GM19351 (cell line): Measurements from ENCODE around the gene GIT1.
A peak's percentile ranks its signal among the peaks of the same experiment; 100 is the strongest.
"Not testable (repeated sequence)": the region's sequence is repeated elsewhere in the genome, so short reads cannot be mapped to it uniquely, and the experiment has no call there.

Experiments
- ATAC-seq: cut with Tn5 transposase; IDR thresholded peaks from one replicate; pipeline ENCODE4 v1.9.1; 2021; ENCODE audit warnings: mild to moderate bottlenecking, moderate library complexity; ENCODE audit not compliant: unreplicated experiment

GIT1 gene

DNA sequence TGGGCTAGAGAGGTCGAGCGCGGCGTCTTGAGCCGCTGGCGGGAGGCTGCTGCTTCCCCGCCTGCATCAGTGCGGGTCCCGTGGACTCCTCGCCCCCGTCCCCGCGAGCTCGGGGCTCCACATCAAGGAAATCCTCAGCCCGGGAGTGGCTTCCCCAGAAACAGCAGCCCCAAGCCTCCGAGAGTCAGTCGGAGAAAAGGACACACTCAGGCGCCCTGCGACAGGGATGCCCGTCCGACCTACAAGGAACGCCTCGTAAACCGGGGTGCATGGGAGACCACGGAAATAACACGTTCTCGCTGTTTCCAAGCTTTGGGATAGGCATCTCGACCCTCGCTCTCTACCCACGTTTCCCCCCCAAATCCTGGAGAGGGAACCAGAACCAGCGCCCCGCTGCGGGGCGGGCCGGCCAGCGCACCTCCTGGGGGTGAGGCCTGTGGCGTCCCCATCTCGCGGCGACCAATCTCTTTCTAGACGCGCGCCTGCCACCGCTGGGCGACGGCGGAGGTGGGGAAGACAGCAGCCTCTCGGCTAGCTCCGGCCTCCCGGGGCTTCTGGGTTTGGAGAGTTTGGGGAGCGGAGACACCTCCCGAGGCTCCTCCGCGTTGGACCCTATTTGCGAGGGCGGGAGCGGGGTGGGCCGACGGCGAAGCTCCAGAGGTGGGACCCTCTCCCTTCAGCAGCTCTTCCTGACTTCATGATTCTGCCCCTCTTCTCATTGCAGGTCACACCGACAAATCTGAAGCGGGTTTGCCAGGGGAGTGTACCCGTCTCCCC, 21.7 kb downstream of the GIT1 start:
- peak; percentile 40 for ATAC-seq

DNA sequence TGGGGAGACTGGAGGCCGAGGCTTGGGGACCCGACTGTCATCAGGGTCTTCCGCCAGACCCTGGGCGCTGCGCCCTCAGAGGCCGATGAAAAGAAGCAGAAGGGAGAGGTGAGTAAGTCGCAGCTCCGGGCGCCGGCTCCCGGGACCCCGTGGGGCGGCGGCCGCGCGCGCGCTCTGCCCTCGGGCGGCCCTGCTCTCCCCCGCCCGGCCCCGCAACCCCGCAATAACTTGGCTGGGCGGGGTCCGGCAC, 22.2 kb downstream of the GIT1 start:
- no peak for ATAC-seq

DNA sequence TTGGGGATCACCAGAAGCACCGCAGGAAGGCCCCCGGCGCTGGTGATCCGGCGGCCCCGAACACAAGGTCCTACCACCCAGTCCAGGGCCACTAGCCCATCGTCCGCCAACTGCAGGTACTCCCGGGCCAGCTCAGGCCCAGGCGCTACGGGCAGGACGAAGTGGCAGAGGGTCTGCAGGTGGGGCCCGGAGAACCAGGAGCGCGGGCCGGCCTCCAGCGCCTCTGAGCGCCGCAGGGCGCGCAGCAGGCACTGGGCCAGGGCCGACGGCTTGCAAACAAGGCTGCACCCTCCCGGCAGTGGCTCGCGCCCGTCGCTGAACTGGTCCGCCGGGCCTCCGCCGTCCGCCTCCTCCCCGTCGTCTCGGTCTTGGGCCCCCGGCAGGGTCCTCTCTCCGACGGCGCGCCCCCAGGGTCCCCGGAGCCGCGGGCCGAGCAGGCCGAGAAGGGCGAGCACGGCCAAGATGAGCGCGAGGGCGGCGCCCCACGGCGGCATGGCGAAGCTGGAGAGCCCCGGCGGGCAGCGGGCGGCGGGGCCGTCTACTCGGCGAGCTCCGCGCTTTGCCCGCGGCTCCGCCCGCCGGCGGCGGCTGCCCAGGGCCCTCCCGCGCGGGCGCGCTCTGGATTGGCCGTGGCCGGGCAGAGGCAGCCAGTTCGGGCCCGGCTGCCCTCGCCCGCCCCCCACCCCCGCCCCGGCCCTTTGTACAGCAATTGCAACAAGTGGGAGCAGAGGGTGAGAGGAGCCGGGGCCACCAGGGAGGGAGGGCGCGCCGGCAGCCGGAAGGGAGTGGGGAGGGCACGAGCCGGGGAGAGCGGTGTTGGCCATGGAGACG, 22.8 kb downstream of the GIT1 start, which contains the start of gene ABHD15:
Gene ABHD15 (minus strand): TSS at position 565 of the 831 bp plus-strand sequence. CDS start 71 bp downstream, at position 494.
- ATAC-seq: no peak

DNA sequence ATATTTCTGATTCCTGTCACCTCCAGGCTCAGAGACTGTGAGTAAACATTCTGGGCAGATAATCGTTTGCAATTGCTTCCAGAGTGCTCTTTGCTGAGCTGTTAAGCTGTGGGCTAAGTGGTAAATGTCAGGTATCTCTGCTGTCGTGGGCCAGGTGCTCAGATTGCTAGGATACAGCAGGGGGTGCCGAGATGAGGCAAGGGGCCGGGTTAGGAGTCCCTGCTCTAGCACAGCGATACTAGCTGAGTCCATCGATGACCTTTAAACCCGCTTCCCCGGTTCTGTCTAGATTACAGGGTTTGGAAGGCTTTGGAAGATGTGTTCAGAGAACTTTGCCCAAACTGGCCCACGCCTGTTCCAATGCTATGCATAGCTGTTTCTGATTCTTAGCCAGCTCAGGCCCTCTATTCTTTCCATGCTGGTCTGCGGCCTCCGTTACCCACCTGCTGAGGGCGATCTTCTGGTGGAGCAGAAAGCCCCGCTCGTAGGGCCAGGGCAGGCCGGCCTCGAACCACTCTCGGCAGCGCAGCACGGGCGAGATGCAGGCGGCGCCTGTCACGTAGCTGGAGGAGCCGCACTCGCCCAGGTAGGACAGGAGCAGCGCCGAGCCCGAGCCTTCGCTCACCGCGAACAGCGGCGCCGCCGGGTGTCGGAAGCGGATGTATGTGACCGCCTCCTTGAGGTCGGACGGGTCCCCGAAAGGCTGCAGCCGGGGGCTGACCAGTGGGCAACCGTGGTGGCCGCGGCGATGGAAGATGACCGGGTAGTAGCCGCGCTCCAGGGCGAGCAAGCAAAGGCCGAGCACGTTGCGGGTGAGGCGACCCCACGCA, 23.6 kb downstream of the GIT1 start:
- ATAC-seq: no peak

DNA sequence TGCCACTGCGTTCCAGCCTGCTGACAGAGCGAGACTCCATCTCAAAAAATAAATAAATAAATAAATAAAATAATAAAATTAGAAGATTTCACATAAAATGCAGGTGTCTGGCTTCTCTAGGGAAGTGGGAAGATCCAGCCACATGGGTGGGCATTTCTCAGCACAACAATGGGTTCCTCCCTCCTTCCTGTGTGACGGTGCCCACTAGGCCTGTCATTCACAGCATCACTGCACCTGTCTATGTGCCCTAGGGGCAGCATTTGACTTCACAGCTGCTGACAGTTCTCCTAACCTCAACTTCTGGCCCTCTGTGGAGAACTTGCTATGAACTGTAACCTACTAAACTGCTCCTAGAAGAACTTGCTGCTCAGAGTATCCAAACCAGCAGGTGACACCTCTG, 25.6 kb downstream of the GIT1 start:
- no peak for ATAC-seq

DNA sequence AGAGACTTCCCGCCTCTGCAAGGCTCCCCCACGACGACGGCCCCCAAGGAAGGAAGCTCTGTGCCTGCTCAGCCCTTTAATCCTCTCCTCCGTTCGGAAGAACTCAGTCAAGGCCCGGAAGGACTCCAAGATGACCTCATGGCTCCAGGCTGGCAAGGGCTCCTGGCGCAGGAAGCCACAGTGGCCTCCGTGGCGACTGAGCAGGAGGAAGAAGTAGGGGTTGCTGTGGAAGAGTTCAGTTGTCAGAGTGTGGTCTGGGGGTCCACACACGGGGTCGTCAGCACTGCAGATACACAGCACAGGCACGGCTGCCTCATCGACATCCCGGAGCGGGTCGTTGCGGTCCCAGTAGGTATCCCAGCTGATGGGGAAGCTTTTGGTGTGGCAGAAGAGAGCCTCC, 26.8 kb downstream of the GIT1 start:
- ATAC-seq: no peak

DNA sequence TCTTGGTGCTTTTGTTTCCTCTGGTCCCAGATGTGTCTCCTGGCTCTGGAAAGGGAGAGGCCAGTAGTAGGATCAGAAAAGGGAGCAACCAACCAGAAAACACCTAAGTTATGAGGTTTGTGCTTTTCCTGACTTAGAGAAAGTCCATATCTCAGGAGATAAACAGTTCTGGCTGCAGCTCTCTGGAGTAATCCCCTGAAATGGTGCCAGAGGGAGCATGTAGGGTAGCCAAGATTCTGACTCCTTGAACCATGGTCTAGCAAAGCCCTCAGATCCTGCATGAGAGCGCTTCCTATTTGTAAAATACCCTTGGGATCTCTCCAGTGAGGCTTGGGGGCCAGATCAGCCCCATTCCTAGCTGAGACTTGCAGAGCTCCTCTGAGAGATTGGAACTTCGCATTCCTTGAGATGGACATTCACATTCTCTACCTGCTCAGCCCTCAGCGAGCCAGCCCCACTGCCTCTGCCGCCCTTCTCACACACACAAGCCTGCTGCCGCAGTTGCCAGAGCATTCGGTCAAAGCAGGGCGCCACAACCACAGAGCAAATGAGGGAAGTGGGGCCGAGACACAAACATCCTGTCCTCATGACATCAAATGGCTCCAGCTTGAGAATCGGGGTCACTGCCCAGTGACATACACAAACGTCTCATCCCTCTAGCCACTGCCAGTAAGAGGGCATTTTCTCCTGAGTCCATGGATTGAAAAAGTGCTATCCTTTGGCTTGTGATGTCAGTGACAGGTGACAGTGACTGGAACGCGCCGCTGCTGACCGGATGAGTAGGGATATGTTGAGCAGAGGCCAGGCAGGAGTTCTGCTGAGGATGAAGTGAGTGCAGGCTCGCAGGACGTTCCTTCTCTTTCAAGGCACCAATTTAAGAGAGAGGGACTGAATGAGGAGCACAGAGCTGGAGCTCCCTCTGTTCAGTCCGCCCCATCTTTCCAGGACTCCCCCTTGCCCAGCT, 27.6 kb downstream of the GIT1 start:
- no peak for ATAC-seq

DNA sequence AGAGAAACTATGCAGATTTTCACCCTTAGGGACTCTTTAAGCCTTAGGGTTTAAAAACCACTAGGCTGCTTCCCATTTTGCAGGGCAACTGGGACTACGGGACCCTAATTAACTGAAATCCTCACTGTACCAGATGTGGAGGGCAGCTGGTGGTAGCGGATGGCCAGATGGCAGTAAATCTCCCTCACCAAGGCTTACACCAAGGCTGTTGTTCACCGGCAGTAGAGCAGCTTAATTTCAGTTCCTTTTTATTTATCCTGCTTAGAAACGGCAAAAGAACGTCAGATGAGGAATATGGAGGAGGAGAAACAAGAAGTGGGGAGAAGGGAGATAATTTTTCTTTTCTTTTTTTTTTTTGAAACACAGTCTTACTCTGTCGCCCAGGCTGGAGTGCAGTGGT, 29.1 kb downstream of the GIT1 start:
- no peak for ATAC-seq

DNA sequence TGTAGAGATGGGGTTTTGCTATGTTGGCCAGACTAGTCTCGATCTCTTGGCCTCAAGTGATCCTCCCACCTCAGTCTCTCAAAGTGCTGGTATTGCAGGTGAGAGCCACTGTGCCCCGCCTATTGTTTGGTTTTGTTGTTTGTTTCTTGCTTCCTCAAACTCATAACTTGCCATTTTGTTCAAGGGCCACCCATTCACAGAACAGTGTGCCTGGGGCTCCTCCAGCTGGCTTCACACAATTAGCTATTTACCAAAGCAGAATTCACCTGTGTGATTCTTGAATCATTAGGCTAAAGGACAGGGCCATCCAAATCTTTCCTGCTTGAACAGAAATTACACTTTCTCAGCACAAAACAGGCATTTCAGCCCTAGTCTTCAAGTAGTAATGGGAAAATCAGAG, 29.8 kb downstream of the GIT1 start:
- no peak for ATAC-seq

DNA sequence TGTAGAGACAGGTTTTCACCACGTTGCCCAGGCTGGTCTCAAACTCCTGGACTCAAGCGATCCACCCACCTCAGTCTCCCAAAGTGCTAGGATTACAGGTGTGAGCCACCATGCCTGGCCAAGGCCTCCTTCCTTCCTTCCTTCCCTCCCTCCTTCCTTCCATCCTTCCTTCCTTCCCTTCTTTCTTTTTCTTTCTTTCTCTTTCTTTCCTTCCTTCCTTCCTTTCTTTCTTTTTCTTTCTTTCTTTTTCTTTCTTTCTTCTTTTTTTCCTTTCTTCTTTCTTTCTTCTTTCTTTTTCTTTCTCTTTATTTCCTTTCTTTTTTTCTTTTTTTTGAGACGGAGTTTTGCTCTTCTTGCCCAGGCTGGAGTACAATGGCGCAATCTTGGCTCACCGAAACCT, 31.3 kb downstream of the GIT1 start:
- ATAC-seq: not testable (repeated sequence)

DNA sequence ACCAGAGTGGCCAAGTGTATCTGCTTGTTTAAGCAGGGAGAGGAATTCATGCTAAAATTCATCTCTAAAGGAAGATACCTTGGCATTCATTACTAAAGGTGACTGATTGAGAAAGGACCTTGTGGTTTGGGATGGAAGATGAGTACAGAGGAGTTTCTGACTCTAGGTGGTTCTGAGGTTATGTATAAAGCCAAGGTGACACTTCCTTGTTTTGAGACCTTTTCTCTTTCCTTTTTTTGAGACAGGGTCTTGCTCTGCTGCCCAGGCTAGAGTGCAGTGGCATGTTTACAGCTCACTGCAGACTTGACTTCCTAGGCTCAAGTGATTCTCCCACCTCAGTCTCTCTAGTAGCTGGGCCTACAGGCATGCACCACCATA, 31.7 kb downstream of the GIT1 start:
- ATAC-seq: no peak

DNA sequence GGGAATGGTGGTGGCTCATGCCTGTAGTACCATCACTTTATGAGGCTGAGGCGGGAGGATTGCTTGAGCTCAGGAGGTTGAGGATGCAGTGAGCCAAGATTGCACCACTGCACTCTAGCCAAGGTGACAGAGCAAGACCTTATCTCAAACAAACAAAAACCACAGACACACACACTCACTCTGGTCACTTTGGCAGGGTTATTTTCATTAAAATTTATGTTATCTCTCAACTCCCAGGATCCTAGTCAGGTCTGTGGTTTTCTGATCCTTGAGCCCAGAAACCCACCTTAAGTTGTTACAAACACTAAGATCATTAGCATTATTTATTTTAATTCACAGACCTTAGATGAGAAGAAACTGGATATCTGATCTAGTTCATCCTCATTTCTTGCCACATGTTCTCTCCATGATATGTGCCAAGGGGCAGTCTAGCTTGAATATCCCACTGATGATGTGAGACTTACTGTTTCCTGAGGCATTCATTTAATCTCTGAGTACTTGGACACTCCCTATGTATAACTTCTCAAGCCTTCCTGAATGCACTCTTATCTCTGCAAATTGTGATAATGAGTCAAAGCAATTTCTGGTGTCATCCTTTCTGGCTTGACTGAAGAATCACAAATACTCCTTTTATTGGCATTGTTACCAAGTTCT, 32.2 kb downstream of the GIT1 start:
- ATAC-seq: no peak

DNA sequence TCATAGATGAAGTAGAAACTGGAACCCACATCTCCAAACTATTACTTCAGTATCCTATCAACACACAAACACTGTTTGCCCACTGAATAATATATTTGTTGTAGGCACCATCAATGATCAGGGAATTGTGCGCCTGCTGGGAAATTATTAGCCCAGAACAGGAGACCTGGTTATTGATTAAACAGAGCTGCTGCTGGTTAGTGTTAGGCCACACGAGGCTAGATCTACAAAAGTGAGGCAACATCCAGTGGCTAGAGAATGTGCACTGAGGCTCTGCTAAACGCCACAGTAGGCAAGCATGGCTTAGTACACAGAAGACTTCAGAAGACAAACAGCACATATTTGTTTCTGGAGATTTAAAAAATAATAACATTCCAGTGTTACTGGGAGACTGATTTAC, 33.6 kb downstream of the GIT1 start:
- no peak for ATAC-seq

DNA sequence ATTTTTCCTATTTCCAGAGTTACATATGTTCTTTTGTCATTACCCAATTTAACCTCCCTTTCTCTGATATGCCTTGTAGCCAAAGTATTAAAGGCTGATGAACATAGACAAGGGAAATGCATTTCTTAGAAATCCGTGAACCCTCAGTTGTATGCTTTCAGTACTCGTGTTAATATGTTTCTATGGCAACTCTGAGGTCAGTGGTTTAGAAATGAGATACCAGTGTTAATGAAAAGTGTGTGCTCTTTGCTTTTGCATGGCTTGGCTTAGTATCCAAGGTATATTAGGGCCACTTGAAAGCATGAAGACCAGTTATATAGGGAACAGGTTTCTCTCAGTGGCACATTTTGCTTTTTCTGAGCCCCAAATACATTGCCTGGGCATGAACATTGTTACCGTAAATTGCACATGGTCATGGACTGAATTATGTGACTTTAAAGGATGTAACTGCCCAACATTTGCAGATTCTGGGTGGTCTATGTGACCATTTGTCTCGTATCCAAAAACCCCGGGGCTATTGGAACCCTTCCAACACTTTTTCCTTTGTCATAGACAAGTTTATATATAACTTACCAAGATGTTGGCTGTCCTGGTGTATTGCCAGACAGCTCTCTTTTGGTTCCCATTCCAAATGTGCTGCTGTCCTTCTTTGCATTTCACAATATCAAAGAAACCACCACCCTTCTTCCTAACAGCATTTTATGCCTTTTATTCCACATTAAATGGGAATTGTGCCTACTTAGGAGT, 40.1 kb downstream of the GIT1 start:
- ATAC-seq: no peak

DNA sequence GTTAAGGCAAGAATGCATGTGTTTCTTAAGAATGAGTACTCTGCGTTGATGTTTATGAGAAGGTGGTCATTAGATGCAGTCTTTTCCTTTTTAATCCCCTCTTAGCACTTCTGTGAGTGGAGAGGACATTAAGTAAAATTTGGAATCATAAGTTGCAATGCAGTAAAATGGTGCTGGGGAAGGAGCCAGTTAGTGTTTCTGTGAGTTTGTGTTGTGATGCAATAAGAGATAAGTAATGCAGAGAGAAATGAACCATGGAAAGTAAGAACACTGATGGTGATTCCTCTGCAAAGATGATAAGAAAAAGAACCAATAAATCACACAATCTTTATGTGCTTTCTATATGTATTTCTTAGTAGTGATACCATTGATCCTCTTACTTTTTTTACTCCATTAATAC, 42.6 kb downstream of the GIT1 start:
- ATAC-seq: no peak

DNA sequence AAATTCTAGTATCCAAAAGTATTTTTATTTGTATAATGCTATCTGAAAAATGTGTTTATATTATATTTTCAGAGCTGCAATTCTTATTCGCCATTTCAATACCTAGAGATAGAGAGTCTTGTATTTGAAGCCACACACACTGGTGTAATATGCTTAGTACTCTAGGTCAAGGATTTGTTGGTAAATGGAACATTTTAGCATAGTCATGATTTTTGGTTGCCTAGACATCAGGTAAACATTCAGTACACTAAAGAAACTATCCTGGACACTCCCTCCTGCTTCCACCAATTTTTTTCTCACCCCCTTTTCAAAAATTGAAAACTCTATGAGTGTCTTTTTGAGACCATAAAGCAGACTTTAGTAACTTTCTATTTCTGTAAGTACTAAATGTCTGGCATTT, 43.4 kb downstream of the GIT1 start:
- no peak for ATAC-seq

DNA sequence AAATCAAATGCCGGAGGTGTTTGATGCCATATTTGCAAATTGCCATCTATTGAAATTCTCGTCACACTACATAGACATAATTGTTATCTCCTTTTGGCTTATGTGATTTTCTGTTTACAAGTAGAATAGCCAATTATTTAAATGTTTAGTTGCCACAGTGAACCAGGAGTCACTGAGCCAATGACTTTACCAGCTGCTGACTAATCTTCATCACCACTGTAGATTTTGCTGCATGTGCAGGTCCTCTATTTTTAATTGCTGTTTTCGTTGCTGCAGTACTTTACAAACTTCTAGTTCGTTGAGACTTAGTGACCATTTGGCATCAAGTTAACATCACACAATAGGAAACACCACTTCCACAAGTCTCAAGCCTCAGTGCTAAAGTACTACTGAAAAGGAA, 45.4 kb downstream of the GIT1 start:
- no peak for ATAC-seq

DNA sequence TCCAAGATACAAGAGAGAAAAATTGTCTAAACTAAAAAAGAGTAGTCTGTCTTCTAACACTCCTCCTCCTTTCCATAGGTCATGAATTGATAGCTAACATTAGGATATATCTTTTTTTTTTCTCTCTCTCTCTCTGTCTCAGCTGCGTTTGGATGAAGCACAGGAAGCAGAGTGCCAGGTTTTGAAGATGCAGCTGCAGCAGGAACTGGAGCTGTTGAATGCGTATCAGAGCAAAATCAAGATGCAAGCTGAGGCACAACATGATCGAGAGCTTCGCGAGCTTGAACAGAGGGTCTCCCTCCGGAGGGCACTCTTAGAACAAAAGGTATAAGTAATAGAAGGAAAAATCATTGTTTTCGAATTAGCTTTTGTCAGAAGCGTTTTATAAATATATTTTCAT, 55.5 kb downstream of the GIT1 start:
- no peak for ATAC-seq

DNA sequence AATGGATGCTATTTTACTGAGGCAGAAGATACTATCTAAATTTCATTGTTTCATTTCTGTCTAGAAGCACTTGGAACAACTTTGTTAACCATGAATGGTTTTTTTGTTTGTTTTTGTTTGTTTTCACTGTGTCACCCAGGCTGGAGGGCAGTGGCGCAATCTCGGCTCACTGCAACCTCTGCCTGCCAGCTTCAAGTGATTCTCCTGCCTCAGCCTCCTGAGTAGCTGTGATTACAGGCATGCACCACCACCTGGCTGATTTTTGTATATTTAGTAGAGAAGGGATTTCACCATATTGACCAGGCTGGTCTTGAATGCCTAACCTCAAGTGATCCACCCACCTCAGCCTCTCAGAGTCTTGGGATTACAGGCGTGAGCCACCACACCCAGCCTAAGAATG, 63.1 kb downstream of the GIT1 start:
- no peak for ATAC-seq
